Trophoblast cell (in vitro differentiated cells and primary cell): ENCODE measurements around the gene CPN2.
A peak's percentile ranks its signal among the peaks of the same experiment; 100 is the strongest.

Experiments
- DNase-seq, 2 donors: peaks; one replicate each; pipeline ENCODE4 v3.0.0-alpha.2; 2016
- H2AFZ ChIP-seq: 2 replicates; pipeline ENCODE4 v1.6.1; 2013; ENCODE audit warnings: low read length, moderate library complexity, mild to moderate bottlenecking; ENCODE audit not compliant: insufficient read depth, poor library complexity
- H2AK5ac ChIP-seq: 2 replicates; pipeline ENCODE4 v1.6.1; 2013; ENCODE audit warnings: mild to moderate bottlenecking, low read length
- H2BK120ac ChIP-seq: 2 replicates; pipeline ENCODE4 v1.6.1; 2013; ENCODE audit warnings: low read length, mild to moderate bottlenecking, moderate library complexity; ENCODE audit not compliant: insufficient read depth, poor library complexity
- H2BK12ac ChIP-seq: 2 replicates; pipeline ENCODE4 v1.6.1; 2013; ENCODE audit warnings: mild to moderate bottlenecking, low read length, moderate library complexity
- H2BK5ac ChIP-seq: 2 replicates; pipeline ENCODE4 v1.6.1; 2013; ENCODE audit warnings: low read length, low read depth, moderate library complexity, mild to moderate bottlenecking; ENCODE audit not compliant: poor library complexity
- H3K14ac ChIP-seq: 2 replicates; pipeline ENCODE4 v1.6.1; 2013; ENCODE audit warnings: mild to moderate bottlenecking, low read length
- H3K18ac ChIP-seq: 2 replicates; pipeline ENCODE4 v1.6.1; 2013; ENCODE audit warnings: mild to moderate bottlenecking, low read length
- H3K23ac ChIP-seq: 2 replicates; pipeline ENCODE4 v1.6.1; 2013; ENCODE audit warnings: low read length
- H3K27ac ChIP-seq: 2 replicates; pipeline ENCODE4 v1.5.1; 2013; ENCODE audit warnings: low read depth, mild to moderate bottlenecking, inconsistent platforms, low read length, moderate library complexity
- H3K27me3 ChIP-seq: 2 replicates; pipeline ENCODE4 v1.6.1; 2013; ENCODE audit warnings: inconsistent platforms, mild to moderate bottlenecking, low read length, moderate library complexity; ENCODE audit not compliant: insufficient read depth
- H3K36me3 ChIP-seq, 2 experiments: 1 replicate in 1 of 2; 2 replicates in 1 of 2; pipeline ENCODE4 v1.6.1; 2013; ENCODE audit warnings: low read length in 2 of 2, mild to moderate bottlenecking in 2 of 2, moderate library complexity in 1 of 2; ENCODE audit not compliant: insufficient read depth in 2 of 2, control insufficient read depth in 1 of 2
- H3K4ac ChIP-seq: 2 replicates; pipeline ENCODE4 v1.6.1; 2013; ENCODE audit warnings: low read depth, mild to moderate bottlenecking, low read length, moderate library complexity
- H3K4me1 ChIP-seq, 2 experiments: 1 replicate in 1 of 2; 2 replicates in 1 of 2; pipeline ENCODE4 v1.6.1; 2013; ENCODE audit warnings: low read length in 2 of 2, mild to moderate bottlenecking in 2 of 2, moderate library complexity in 1 of 2; ENCODE audit not compliant: insufficient read depth in 2 of 2, control insufficient read depth in 1 of 2
- H3K4me2 ChIP-seq: 2 replicates; pipeline ENCODE4 v1.6.1; 2013; ENCODE audit warnings: inconsistent platforms, mild to moderate bottlenecking, low read length, moderate library complexity
- H3K4me3 ChIP-seq: 2 replicates; pipeline ENCODE4 v1.5.1; 2013; ENCODE audit warnings: mild to moderate bottlenecking, low read depth, low read length, inconsistent platforms
- H3K79me1 ChIP-seq: one replicate; pipeline ENCODE4 v1.6.1; 2013; ENCODE audit warnings: low read length
- H3K79me2 ChIP-seq: 2 replicates; pipeline ENCODE4 v1.6.1; 2013; ENCODE audit warnings: low read length, mild to moderate bottlenecking; ENCODE audit not compliant: control insufficient read depth, insufficient read depth, poor library complexity
- H3K9ac ChIP-seq: 2 replicates; pipeline ENCODE4 v1.6.1; 2013; ENCODE audit warnings: mild to moderate bottlenecking, low read length
- H3K9me3 ChIP-seq: 2 replicates; pipeline ENCODE4 v1.6.1; 2013; ENCODE audit warnings: low read depth, mild to moderate bottlenecking, control low read depth, inconsistent platforms, low read length; ENCODE audit not compliant: insufficient read depth
- H4K12ac ChIP-seq: 2 replicates; pipeline ENCODE4 v1.6.1; 2013; ENCODE audit warnings: low read depth, mild to moderate bottlenecking, low read length, moderate library complexity
- H4K8ac ChIP-seq: 2 replicates; pipeline ENCODE4 v1.6.1; 2013; ENCODE audit warnings: low read depth, mild to moderate bottlenecking, low read length, moderate library complexity
- H4K91ac ChIP-seq: one replicate; pipeline ENCODE4 v1.6.1; 2013; ENCODE audit warnings: low read depth, mild to moderate bottlenecking, low read length, moderate library complexity
- WGBS: extraction: QIAGEN DNeasy Blood & Tissue Kit; methylation state at CpG from one replicate; pipeline ENCODE4 v1.1.7; 2013; ENCODE audit warnings: missing lambda C conversion rate; ENCODE audit not compliant: insufficient read length, insufficient coverage; ENCODE audit errors: extremely low coverage; 5-methylcytosine and 5-hydroxymethylcytosine counted together

CPN2 gene

GRCh38 chr3:194315965-194316361 is 35.2 kb downstream of the CPN2 start:
- Histone ChIP-seq H2AK5ac (no peak overlapping the region), H3K27ac (no peak overlapping the region), H3K79me1 (peaks cover 7% of the 10 kb centered on the region), H4K8ac (no peak overlapping the region), H3K4me2 (peak overlapping the region; percentile 73), H2BK5ac (no peak overlapping the region), H3K79me2 (no peaks in the 10 kb centered on the region), H3K9me3 (peaks cover 15% of the 10 kb centered on the region), H3K14ac (no peak overlapping the region), H3K4me3 (no peak overlapping the region), H3K4ac (no peak overlapping the region), H3K4me1 (peaks cover 17 to 19% of the 10 kb centered on the region in 2 experiments), H4K91ac (no peak overlapping the region), H3K27me3 (peaks cover 6% of the 10 kb centered on the region), H3K18ac (no peak overlapping the region), H2BK12ac (no peak overlapping the region), H3K23ac (no peak overlapping the region), H3K36me3 (no peaks in the 10 kb centered on the region), H3K9ac (no peak overlapping the region), H2AFZ (no peak overlapping the region), H4K12ac (no peak overlapping the region), H2BK120ac (no peak overlapping the region)
- no peak for DNase-seq
- WGBS: no CpG with 5 or more reads among the region's 17 CpGs

- Histone ChIP-seq H2BK120ac (peak overlapping the region; percentile 65), H3K9ac (no peak overlapping the region), H3K14ac (peak overlapping the region; percentile 43), H3K79me1 (peaks cover 7% of the 10 kb centered on the region), H4K8ac (peak overlapping the region; percentile 73), H3K79me2 (no peaks in the 10 kb centered on the region), H3K36me3 (no peaks in the 10 kb centered on the region), H2AK5ac (no peak overlapping the region), H3K27me3 (peaks cover 6% of the 10 kb centered on the region), H3K4ac (peak overlapping the region; percentile 21), H2AFZ (peak overlapping the region; percentile 32), H3K27ac (peak overlapping the region; percentile 34), H3K9me3 (peaks cover 15% of the 10 kb centered on the region), H3K4me1 (peaks cover 17 to 19% of the 10 kb centered on the region in 2 experiments), H4K91ac (peak overlapping the region; percentile 84), H2BK12ac (peak overlapping the region; percentile 51), H2BK5ac (peak overlapping the region; percentile 55), H3K4me2 (peak overlapping the region; percentile 73), H3K23ac (no peak overlapping the region), H4K12ac (no peak overlapping the region), H3K18ac (peak overlapping the region; percentile 37), H3K4me3 (peak overlapping the region; percentile 53)
- peak; percentile 78 to 93 for DNase-seq
- no CpG with 5 or more reads among the region's 54 CpGs for whole genome bisulfite sequencing
These were observed 35.8 kb downstream of the CPN2 start for GRCh38 chr3:194315088-194315964.

- Histone ChIP-seq H4K8ac (peak overlapping the region; percentile 11), H2BK5ac (no peak overlapping the region), H2BK120ac (peak overlapping the region; percentile 65), H3K4me1 (peaks cover 17 to 19% of the 10 kb centered on the region in 2 experiments), H3K4ac (peak overlapping the region; percentile 1), H3K79me2 (no peaks in the 10 kb centered on the region), H4K12ac (no peak overlapping the region), H3K4me3 (no peak overlapping the region), H3K27ac (no peak overlapping the region), H2BK12ac (peak overlapping the region; percentile 85), H3K4me2 (peak overlapping the region; percentile 73), H3K14ac (peak overlapping the region; percentile 27), H3K36me3 (no peaks in the 10 kb centered on the region), H3K9ac (no peak overlapping the region), H3K27me3 (peaks cover 6% of the 10 kb centered on the region), H3K18ac (peak overlapping the region; percentile 48), H4K91ac (peak overlapping the region; percentile 84), H3K23ac (no peak overlapping the region), H2AFZ (no peak overlapping the region), H2AK5ac (peak overlapping the region; percentile 56), H3K79me1 (peaks cover 7% of the 10 kb centered on the region), H3K9me3 (peaks cover 10% of the 10 kb centered on the region)
- no CpG with 5 or more reads among the region's 13 CpGs for WGBS
- DNase-seq: no peak
These were observed 36.6 kb downstream of the CPN2 start for GRCh38 chr3:194314388-194315068.

- WGBS: no CpG with 5 or more reads among the region's 15 CpGs
- no peak for DNase-seq
These were observed 37.4 kb downstream of the CPN2 start for GRCh38 chr3:194313560-194314387.

More at GRCh38 chr3:194313560-194314387, 37.4 kb downstream of the CPN2 start:
- Histone ChIP-seq H3K14ac (peak overlapping the region; percentile 27), H4K8ac (no peak overlapping the region), H4K12ac (no peak overlapping the region), H3K9me3 (peaks cover 9% of the 10 kb centered on the region), H4K91ac (peak overlapping the region; percentile 77), H3K4ac (no peak overlapping the region), H3K27ac (no peak overlapping the region), H3K4me1 (peaks cover 17 to 19% of the 10 kb centered on the region in 2 experiments), H3K4me2 (no peak overlapping the region), H3K79me1 (peaks cover 7% of the 10 kb centered on the region), H3K23ac (no peak overlapping the region), H3K4me3 (no peak overlapping the region), H3K36me3 (no peaks in the 10 kb centered on the region), H2BK5ac (no peak overlapping the region), H2AK5ac (peak overlapping the region; percentile 56), H3K9ac (no peak overlapping the region), H2AFZ (no peak overlapping the region), H2BK12ac (peak overlapping the region; percentile 85), H3K18ac (peak overlapping the region; percentile 48), H3K27me3 (peaks cover 6% of the 10 kb centered on the region), H3K79me2 (no peaks in the 10 kb centered on the region), H2BK120ac (peak overlapping the region; percentile 61)
